Fibroblast of skin of right quadriceps (primary cell): ENCODE data around the gene OR5J2.
"Not testable (repeated sequence)": the region's sequence is repeated elsewhere in the genome, so short reads cannot be mapped to it uniquely, and the experiment has no call there.

Experiments used
- DNase-seq: peaks from one replicate; pipeline ENCODE4 v3.0.0-alpha.2; 2013

The OR5J2 gene

DNA sequence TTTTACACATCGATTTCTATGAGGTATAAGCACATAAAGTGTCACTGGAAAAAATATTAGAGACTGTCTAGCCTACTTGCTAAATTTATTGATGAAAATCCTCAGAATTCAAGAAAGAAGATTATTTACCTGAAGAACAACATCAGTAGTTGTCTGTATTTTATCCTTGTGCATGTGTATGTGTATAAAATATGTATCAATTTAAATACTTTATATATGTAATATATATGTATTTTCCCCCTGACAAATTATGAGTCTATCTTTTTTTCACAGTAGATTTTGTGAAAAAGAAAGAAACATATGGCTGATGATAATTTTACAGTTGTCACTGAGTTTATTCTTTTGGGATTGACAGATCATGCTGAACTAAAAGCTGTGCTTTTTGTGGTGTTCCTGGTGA lies at the start of gene OR5J2:
OR5J2 (plus strand) TSS at position 301 of the 400 bp plus-strand sequence; CDS start at position 301, 0 bp downstream.
- no peak for DNase-seq

DNA sequence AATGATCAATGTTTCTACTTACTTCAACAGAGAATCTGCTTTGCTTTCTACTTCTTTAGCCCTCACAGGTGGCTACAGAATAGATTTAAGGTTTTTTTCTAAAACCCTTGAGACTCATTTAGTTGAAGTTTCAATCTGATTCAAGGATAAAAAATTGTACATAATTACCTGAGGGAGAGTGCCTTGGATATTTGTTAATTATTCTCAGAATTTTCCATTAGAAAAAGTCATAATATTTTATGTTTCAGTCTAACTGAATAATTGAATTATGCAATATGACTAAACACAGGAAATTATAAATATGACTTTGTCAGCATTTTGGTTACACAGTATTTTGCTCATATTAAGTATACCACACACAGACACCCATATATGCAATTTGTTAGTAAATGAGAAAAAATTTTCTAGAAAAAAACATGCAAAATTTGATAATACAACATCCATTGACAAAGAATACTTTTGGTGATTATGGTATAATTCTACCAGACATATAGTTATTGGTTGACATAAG lies 36.2 kb upstream of the OR5J2 start, which contains the start of gene OR8J3:
OR8J3 (minus strand) TSS at position 51 of the 511 bp plus-strand sequence. CDS start 2,483 bp downstream, outside the sequence.
- DNase-seq = no peak

DNA sequence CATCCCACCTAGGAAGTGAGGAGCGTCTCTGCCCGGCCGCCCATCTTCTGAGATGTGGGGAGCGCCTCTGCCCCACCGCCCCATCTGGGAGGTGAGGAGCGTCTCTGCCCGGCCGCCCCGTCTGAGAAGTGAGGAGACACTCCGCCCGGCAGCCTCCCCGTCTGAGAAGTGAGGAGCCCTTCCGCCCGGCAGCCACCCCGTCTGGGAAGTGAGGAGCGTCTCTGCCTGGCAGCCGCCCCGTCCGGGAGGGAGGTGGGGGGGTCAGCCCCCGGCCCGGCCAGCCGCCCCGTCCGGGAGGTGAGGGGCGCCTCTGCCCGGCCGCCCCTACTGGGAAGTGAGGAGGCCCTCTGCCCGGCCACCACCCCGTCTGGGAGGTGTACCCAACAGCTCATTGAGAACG lies 32.7 kb upstream of the OR5J2 start:
- DNase-seq = not testable (repeated sequence)

GRCh38 chr11:56151376-56151775 lies 25.0 kb upstream of the OR5J2 start:
- no peak for DNase-seq

GRCh38 chr11:56152333-56152732 lies 24.1 kb upstream of the OR5J2 start:
- DNase-seq = no peak

- DNase-seq = no peak
Measured at GRCh38 chr11:56160217-56160616, 16.2 kb upstream of the OR5J2 start, which contains the start of gene OR8K5. Gene OR8K5, minus strand, starts transcription at chr11:56160317. Its CDS starts 0 bp downstream, at chr11:56160317.

DNA sequence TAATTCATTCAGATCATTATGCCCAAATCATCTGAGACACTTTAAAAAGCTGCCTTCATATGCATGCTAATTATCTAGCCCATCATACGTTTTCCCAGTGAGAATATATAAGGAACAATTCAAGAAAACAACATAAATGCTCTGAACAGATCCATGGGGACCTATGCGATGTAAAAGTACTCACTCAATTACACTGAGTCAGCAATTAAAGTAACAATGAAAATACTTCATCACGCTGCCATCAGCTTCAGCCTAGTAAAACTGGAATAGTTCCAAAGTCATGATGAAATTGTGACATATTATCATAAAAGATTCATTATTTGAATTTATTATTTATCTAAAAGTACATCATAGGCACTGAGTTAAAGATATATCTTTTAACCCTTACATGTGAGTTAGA lies 12.6 kb upstream of the OR5J2 start:
- DNase-seq = no peak

- DNase-seq = no peak
Measured at GRCh38 chr11:56172256-56172830, 4.1 kb upstream of the OR5J2 start.

DNA sequence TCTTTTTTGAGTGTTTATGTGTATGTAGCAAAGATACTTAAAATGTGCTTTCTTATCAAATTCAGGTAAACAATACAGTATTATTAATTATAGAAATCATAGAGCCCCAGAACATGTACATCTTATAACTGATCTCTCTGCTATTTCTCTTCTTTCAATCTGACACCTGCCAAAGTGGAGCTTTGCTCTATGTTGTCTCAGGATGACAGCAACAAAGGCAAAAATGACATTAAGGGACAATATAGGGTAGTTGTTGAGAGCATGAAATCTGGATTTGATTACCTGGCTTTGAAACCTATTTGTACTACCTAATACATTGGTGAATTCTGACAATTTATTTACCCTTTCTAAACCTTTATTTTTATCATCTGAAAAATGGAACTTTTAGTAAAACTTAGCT lies 7.0 kb downstream of the OR5J2 start:
- DNase-seq = no peak

DNA sequence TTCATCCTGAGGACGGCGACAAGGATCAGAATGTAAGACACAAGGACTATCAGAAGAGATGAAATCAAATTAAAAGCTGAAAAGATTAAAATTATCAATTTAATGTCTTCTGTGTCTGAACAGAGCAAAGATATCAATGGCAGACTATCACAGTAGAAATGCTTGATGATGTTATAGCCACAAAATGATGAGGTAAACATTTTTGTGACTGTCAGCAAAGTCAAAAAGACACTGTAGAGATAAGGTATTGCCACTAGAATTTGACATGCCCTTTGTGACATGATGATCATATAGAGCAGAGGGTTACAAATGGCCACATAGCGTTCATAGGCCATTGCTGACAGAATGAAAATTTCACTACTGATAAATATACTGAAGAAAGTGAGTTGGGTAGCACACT lies 12.2 kb downstream of the OR5J2 start:
- DNase-seq = no peak

DNA sequence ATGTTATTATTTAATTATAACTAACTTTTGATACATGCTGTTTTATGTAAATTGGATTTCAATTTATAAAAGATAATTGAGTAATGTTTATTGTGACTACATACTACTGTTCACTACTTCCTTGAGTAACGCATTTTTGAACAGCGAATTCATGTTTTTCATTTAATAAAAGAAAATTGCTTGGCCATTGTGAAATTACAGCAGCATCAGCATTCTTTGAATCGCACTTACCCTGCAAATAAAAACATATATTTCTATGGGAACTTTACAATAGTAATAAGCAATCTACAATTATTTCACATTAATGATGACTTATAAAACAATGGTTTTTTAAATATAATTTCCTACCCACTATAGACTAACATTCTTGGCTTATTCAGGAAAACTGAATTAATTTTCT lies 20.3 kb downstream of the OR5J2 start:
- no peak for DNase-seq

DNA sequence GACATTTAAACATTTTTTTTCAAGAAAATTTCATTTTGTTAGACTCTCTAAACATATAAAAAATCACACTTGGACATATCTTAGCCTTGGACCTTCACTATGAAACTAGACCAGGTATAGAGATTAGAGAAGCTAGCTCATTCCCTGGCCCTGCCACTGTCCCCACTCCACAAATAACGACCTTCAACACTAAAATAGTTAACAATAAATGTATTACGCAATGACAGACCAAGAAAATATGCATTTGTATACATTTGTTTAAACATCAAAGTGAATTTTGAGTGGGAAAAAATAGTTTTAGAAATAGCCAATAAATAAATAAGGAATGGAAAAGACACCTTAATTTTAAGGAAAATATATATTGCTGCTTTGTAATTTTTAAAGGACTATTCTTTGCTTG lies 20.9 kb downstream of the OR5J2 start:
- DNase-seq = no peak

- DNase-seq = no peak
Measured at GRCh38 chr11:56207790-56208189, 31.4 kb downstream of the OR5J2 start.

DNA sequence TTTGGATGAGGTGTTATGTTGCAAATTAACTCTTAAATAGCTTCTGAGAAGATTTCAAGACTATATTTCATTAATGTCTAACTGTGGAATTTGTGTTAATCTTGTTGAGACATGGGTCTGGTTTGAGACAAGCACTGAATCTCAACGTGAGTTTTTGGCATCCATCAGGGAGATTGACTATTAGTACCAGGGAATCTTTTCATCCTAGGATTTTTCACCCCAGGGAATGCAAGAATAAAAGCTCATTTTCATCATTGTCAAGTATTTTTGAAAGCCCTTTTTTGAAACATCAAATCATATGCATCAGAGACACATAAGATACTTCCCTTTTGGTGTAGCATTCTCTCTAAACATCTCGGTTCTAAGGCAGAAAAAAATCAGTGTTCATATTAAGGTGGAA lies 38.1 kb downstream of the OR5J2 start:
- no peak for DNase-seq

- not testable (repeated sequence) for DNase-seq
Measured at GRCh38 chr11:56219735-56220134, 43.3 kb downstream of the OR5J2 start.
